Fibroblast of pulmonary artery (primary cell): ENCODE data around the gene SFRP5.

Source experiments
- DNase-seq: peaks from one replicate; pipeline ENCODE4 v3.0.0-alpha.2; 2010; ENCODE audit warnings: low read depth
- H3K4me3 ChIP-seq: replicated peaks from 2 replicates; pipeline ENCODE4 v1.5.1; 2011; ENCODE audit warnings: low read depth, mild to moderate bottlenecking, control low read depth, low read length, moderate library complexity
- CTCF ChIP-seq: IDR thresholded peaks from 2 replicates; pipeline ENCODE4 v1.5.1; 2011; ENCODE audit warnings: mild to moderate bottlenecking, control low read depth, low read length, inconsistent platforms; ENCODE audit errors: missing control alignments

Gene SFRP5

GRCh38 chr10:97779975-97780374 is 8.2 kb upstream of the SFRP5 start:
- H3K4me3 ChIP-seq = no peak overlapping the region
- no peak for DNase-seq
- no peak for TF ChIP-seq CTCF

- TF ChIP-seq CTCF = no peak
Observed at GRCh38 chr10:97779492-97779891, 7.7 kb upstream of the SFRP5 start.

GRCh38 chr10:97778452-97779302 is 6.9 kb upstream of the SFRP5 start:
- TF ChIP-seq CTCF = no peak
- H3K4me3 ChIP-seq = no peak overlapping the region
- no peak for DNase-seq

More at GRCh38 chr10:97779492-97779891, 7.7 kb upstream of the SFRP5 start:
- no peak overlapping the region for H3K4me3 ChIP-seq
- no peak for DNase-seq

- TF ChIP-seq CTCF = no peak
- no peak overlapping the region for H3K4me3 ChIP-seq
- no peak for DNase-seq
Observed at GRCh38 chr10:97777143-97777542, 5.3 kb upstream of the SFRP5 start.

GRCh38 chr10:97774811-97775294 is 3.1 kb upstream of the SFRP5 start:
- no peak overlapping the region for H3K4me3 ChIP-seq
- no peak for DNase-seq
- TF ChIP-seq CTCF = no peak

GRCh38 chr10:97773096-97773495 is 1.3 kb upstream of the SFRP5 start:
- no peak overlapping the region for H3K4me3 ChIP-seq
- no peak for DNase-seq
- no peak for TF ChIP-seq CTCF
